ENCODE results near the gene AIPL1.

GRCh38 chr17:6460531-6461161 is 25.7 kb upstream of the AIPL1 start:
- TF ChIP-seq BCL11A (IDR thresholded peaks at IDR 0.05; ENCODE audit: low read depth, low read length) (0 out of 2 replicates have a peak, but pooled peaks have one; percentile 26), CTCF (IDR thresholded peaks at IDR 0.05 in 2 of 3, conservative IDR thresholded peaks at IDR 0.05 in 1 of 3; ENCODE audit: control insufficient read depth in 2 of 3, extremely low read depth in 1 of 3, insufficient read depth in 1 of 3, low read depth in 3 of 3, low read length in 3 of 3) (no peak), POLR2AphosphoS5 (IDR thresholded peaks at IDR 0.05; ENCODE audit: low read length) (no peak), CREM (IDR thresholded peaks at IDR 0.05; ENCODE audit: low read depth) (no peak), RAD21 (IDR thresholded peaks at IDR 0.05; ENCODE audit: insufficient read depth, low read depth, low read length) (no peak), MTA3 (IDR thresholded peaks at IDR 0.05; ENCODE audit: borderline replicate concordance, low read length) (no peak), CBFB (IDR thresholded peaks at IDR 0.05; ENCODE audit: low read depth) (no peak), FOXK2 (IDR thresholded peaks at IDR 0.05) (no peak)
